ENCODE results near the gene CNTNAP4.

DNA sequence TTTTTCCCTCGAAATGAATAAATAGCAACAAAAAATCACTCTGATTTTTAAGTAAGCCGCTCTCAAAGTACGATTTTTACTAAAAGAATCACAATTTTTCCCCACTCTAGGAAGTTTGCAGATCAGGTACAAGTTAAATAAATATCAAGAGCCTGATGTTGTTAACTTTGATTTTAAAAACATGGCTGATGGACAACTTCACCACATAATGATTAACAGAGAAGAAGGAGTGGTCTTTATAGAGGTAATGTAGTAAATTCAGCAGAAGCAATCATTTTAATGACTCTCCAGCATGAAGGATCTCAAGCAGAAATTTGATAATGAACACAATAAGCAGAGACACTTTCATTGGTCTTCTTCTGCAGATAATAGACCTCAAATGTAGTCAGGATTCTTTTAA is 262.4 kb downstream of the CNTNAP4 start:
- TF ChIP-seq, protein P1, sequence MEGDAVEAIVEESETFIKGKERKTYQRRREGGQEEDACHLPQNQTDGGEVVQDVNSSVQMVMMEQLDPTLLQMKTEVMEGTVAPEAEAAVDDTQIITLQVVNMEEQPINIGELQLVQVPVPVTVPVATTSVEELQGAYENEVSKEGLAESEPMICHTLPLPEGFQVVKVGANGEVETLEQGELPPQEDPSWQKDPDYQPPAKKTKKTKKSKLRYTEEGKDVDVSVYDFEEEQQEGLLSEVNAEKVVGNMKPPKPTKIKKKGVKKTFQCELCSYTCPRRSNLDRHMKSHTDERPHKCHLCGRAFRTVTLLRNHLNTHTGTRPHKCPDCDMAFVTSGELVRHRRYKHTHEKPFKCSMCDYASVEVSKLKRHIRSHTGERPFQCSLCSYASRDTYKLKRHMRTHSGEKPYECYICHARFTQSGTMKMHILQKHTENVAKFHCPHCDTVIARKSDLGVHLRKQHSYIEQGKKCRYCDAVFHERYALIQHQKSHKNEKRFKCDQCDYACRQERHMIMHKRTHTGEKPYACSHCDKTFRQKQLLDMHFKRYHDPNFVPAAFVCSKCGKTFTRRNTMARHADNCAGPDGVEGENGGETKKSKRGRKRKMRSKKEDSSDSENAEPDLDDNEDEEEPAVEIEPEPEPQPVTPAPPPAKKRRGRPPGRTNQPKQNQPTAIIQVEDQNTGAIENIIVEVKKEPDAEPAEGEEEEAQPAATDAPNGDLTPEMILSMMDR (IDR thresholded peaks at IDR 0.05 in 8 of 11, conservative IDR thresholded peaks at IDR 0.05 in 3 of 11), result no peak
- no peak for TF ChIP-seq POLR2AphosphoS5 (IDR thresholded peaks at IDR 0.05)
- no peak for TF ChIP-seq POLR2A (IDR thresholded peaks at IDR 0.05)

All from spleen (tissue), 7 donors.